Neural progenitor cell (in vitro differentiated cells): ENCODE measurements around the gene NPM1. TPM values are rescaled to one million over a fixed set of nuclear protein-coding genes. Genes with fewer than 3 reads are reported as not detected.

Source experiments
- DNase-seq: peaks from one replicate; pipeline ENCODE4 v3.0.0-alpha.2; 2016; ENCODE audit warnings: low spot score
- H2AFZ ChIP-seq: fragments of 200-600 bp; sonication (generic); replicated peaks from 2 replicates; pipeline ENCODE4 v1.6.1; 2016; ENCODE audit warnings: antibody characterized with exemption
- H3F3A ChIP-seq: fragments of 200-600 bp; sonication (generic); 2 replicates; pipeline ENCODE4 v1.6.1; 2016; ENCODE audit warnings: antibody characterized with exemption, low read depth
- H3K27ac ChIP-seq: fragments of 200-600 bp; sonication (generic); 2 replicates; pipeline ENCODE4 v1.5.1; 2016; ENCODE audit warnings: mild to moderate bottlenecking
- H3K27me3 ChIP-seq: fragments of 200-600 bp; sonication (generic); 2 replicates; pipeline ENCODE4 v1.6.1; 2016; ENCODE audit warnings: mild to moderate bottlenecking, moderate library complexity
- H3K36me3 ChIP-seq: fragments of 200-600 bp; sonication (generic); 2 replicates; pipeline ENCODE4 v1.5.1; 2016
- H3K4me1 ChIP-seq: fragments of 200-600 bp; sonication (generic); 2 replicates; pipeline ENCODE4 v1.6.1; 2016; ENCODE audit warnings: mixed run types
- H3K4me2 ChIP-seq: fragments of 200-600 bp; sonication (generic); 2 replicates; pipeline ENCODE4 v1.6.1; 2016
- H3K4me3 ChIP-seq: fragments of 200-600 bp; sonication (generic); 2 replicates; pipeline ENCODE4 v1.5.1; 2016
- H3K79me2 ChIP-seq: fragments of 200-600 bp; sonication (generic); 2 replicates; pipeline ENCODE4 v1.6.1; 2016; ENCODE audit warnings: low read depth
- H3K9ac ChIP-seq: fragments of 200-600 bp; sonication (generic); 2 replicates; pipeline ENCODE4 v1.6.1; 2016
- H3K9me3 ChIP-seq: fragments of 200-600 bp; sonication (generic); 2 replicates; pipeline ENCODE4 v1.5.1; 2016; ENCODE audit warnings: low read depth
- H4K20me1 ChIP-seq: fragments of 200-600 bp; sonication (generic); 2 replicates; pipeline ENCODE4 v1.6.1; 2016; ENCODE audit warnings: low read depth
- H3K27ac Mint-ChIP-seq: 3 replicates; pipeline ENCODE4 v1.8.0; 2021; ENCODE audit warnings: mixed read lengths
- H3K27me3 Mint-ChIP-seq: 2 replicates; pipeline ENCODE4 v1.8.0; 2022; ENCODE audit warnings: low read depth, mild to moderate bottlenecking, inconsistent platforms, moderate library complexity, mixed read lengths; ENCODE audit not compliant: insufficient read depth
- H3K36me3 Mint-ChIP-seq: 3 replicates; pipeline ENCODE4 v1.8.0; 2021; ENCODE audit warnings: mixed read lengths
- H3K4me1 Mint-ChIP-seq: 3 replicates; pipeline ENCODE4 v1.8.0; 2021; ENCODE audit warnings: mixed read lengths
- H3K4me3 Mint-ChIP-seq: 3 replicates; pipeline ENCODE4 v1.8.0; 2021; ENCODE audit warnings: mild to moderate bottlenecking, moderate library complexity, mixed read lengths
- H3K9me3 Mint-ChIP-seq: 3 replicates; pipeline ENCODE4 v1.8.0; 2020; ENCODE audit warnings: mixed read lengths
- CTCF ChIP-seq: fragments of 200-600 bp; sonication (generic); IDR thresholded peaks from 2 replicates; pipeline ENCODE4 v1.5.1; 2017; ENCODE audit warnings: antibody characterized with exemption, mild to moderate bottlenecking
- EZH2 ChIP-seq: fragments of 200-600 bp; sonication (generic); IDR thresholded peaks from 2 replicates; pipeline ENCODE4 v1.6.1; 2017; ENCODE audit warnings: antibody characterized with exemption, mild to moderate bottlenecking, moderate library complexity
- EZH2phosphoT487 ChIP-seq: fragments of 200-600 bp; sonication (generic); IDR thresholded peaks from 2 replicates; pipeline ENCODE4 v1.6.1; 2017; ENCODE audit warnings: antibody characterized with exemption
- total RNA-seq: library from RNA; depleted of rRNA; stranded (reverse); fragments of >200 nt; gene quantifications from 2 replicates; pipeline ENCODE4 v1.2.3, GENCODE V29; 2015; ENCODE audit warnings: low replicate concordance

The NPM1 gene
- total RNA-seq, 1 donor from 2014 or later = 3,685 TPM

- H3F3A ChIP-seq = no peaks in the 10 kb centered on the region
- no peak overlapping the region for H3K9ac ChIP-seq
- Mint-ChIP-seq H3K9me3 (no peaks in the 10 kb centered on the region), H3K4me3 (no peak overlapping the region), H3K4me1 (peaks cover 24% of the 10 kb centered on the region), H3K27me3 (peaks cover 7% of the 10 kb centered on the region), H3K27ac (no peak overlapping the region), H3K36me3 (no peaks in the 10 kb centered on the region)
- no peaks in the 10 kb centered on the region for H3K27me3 ChIP-seq
- H3K4me1 ChIP-seq = peaks cover 13% of the 10 kb centered on the region
- no peaks in the 10 kb centered on the region for H4K20me1 ChIP-seq
- H3K9me3 ChIP-seq = no peaks in the 10 kb centered on the region
- no peaks in the 10 kb centered on the region for H3K36me3 ChIP-seq
- H3K4me2 ChIP-seq = no peak overlapping the region
- H3K79me2 ChIP-seq = no peaks in the 10 kb centered on the region
- no peak overlapping the region for H2AFZ ChIP-seq
- no peak for DNase-seq
- H3K27ac ChIP-seq = no peak overlapping the region
- H3K4me3 ChIP-seq = no peak overlapping the region
- TF ChIP-seq CTCF (no peak), EZH2 (no peak), EZH2phosphoT487 (no peak)
These were observed 46.5 kb downstream of the NPM1 start for GRCh38 chr5:171433982-171434676.

- Histone ChIP-seq H3K4me1 (peaks cover 13% of the 10 kb centered on the region), H3K9ac (no peak overlapping the region), H3K4me3 (no peak overlapping the region), H3F3A (no peaks in the 10 kb centered on the region), H3K36me3 (no peaks in the 10 kb centered on the region), H3K27ac (no peak overlapping the region), H4K20me1 (no peaks in the 10 kb centered on the region), H3K9me3 (no peaks in the 10 kb centered on the region), H3K27me3 (no peaks in the 10 kb centered on the region), H3K4me2 (no peak overlapping the region), H2AFZ (no peak overlapping the region), H3K79me2 (no peaks in the 10 kb centered on the region)
- no peaks in the 10 kb centered on the region for H3K36me3 Mint-ChIP-seq
- no peak for TF ChIP-seq EZH2
- no peak for TF ChIP-seq EZH2phosphoT487
- TF ChIP-seq CTCF = no peak
- H3K9me3 Mint-ChIP-seq = no peaks in the 10 kb centered on the region
- peak overlapping the region; percentile 57 for H3K27ac Mint-ChIP-seq
- no peak for DNase-seq
- no peak overlapping the region for H3K4me3 Mint-ChIP-seq
- peaks cover 26% of the 10 kb centered on the region for H3K4me1 Mint-ChIP-seq
- peaks cover 10% of the 10 kb centered on the region for H3K27me3 Mint-ChIP-seq
These were observed 47.2 kb downstream of the NPM1 start for GRCh38 chr5:171434874-171435273.

GRCh38 chr5:171435908-171436307 is 48.3 kb downstream of the NPM1 start:
- no peaks in the 10 kb centered on the region for H3K9me3 Mint-ChIP-seq
- Histone ChIP-seq H2AFZ (no peak overlapping the region), H3K79me2 (no peaks in the 10 kb centered on the region), H3K4me1 (peaks cover 13% of the 10 kb centered on the region), H3K9ac (no peak overlapping the region), H4K20me1 (no peaks in the 10 kb centered on the region), H3K27me3 (no peaks in the 10 kb centered on the region), H3K4me3 (no peak overlapping the region), H3K4me2 (no peak overlapping the region), H3K9me3 (no peaks in the 10 kb centered on the region), H3K27ac (no peak overlapping the region), H3F3A (no peaks in the 10 kb centered on the region), H3K36me3 (no peaks in the 10 kb centered on the region)
- no peak overlapping the region for H3K4me3 Mint-ChIP-seq
- no peaks in the 10 kb centered on the region for H3K36me3 Mint-ChIP-seq
- no peak overlapping the region for H3K27ac Mint-ChIP-seq
- H3K27me3 Mint-ChIP-seq = peaks cover 8% of the 10 kb centered on the region
- DNase-seq = no peak
- TF ChIP-seq CTCF (no peak), EZH2 (no peak), EZH2phosphoT487 (no peak)
- peaks cover 33% of the 10 kb centered on the region for H3K4me1 Mint-ChIP-seq
